Esophagus muscularis mucosa (tissue), 4 donors: ENCODE measurements around the gene CD69. TPM values are rescaled to one million over a fixed set of nuclear protein-coding genes. Genes with fewer than 3 reads are reported as not detected.

Source experiments
- DNase-seq: peaks from one replicate; pipeline ENCODE4 v3.0.0-alpha.2; 2017; ENCODE audit errors: extremely low spot score
- H3K27ac ChIP-seq, 4 donors: fragments of 200-600 bp; sonication (generic); replicated peaks in 1 of 4; 1 replicate in 3 of 4; 2 replicates in 1 of 4; pipeline ENCODE4 v1.5.1; 2016 to 2019; ENCODE audit warnings: mild to moderate bottlenecking in 1 of 4
- H3K27me3 ChIP-seq, 4 donors: fragments of 200-600 bp; sonication (generic); one replicate each; pipeline versions ENCODE4 v1.5.1 to v1.6.0; 2016 to 2019
- H3K36me3 ChIP-seq, 4 donors: fragments of 200-600 bp; sonication (generic); one replicate each; pipeline ENCODE4 v1.5.1; 2016 to 2019
- H3K4me1 ChIP-seq, 4 donors: fragments of 200-600 bp; sonication (generic); one replicate each; pipeline ENCODE4 v1.5.1; 2016 to 2019
- H3K4me3 ChIP-seq, 4 donors: fragments of 200-600 bp; sonication (generic); 1 replicate in 2 of 4; 2 replicates in 2 of 4; pipeline ENCODE4 v1.5.1; 2016 to 2019; ENCODE audit warnings: mild to moderate bottlenecking in 4 of 4, moderate library complexity in 1 of 4
- H3K9me3 ChIP-seq, 4 donors: fragments of 200-600 bp; sonication (generic); 1 replicate in 3 of 4; 2 replicates in 1 of 4; pipeline ENCODE4 v1.5.1; 2016 to 2019
- CTCF ChIP-seq, 3 experiments: fragments of 200-600 bp in 2 of 3; fragments of 450-650 bp in 1 of 3; sonication (generic) in 2 of 3; IDR thresholded peaks; one replicate each; pipeline ENCODE4 v1.5.1; 2017 to 2019; ENCODE audit warnings: antibody characterized with exemption in 3 of 3, mild to moderate bottlenecking in 2 of 3, moderate library complexity in 1 of 3
- EP300 ChIP-seq: sonication (generic); formaldehyde crosslinking; IDR thresholded peaks from one replicate; pipeline ENCODE4 v1.6.1; 2017; ENCODE audit warnings: antibody characterized with exemption
- POLR2A ChIP-seq: fragments of 450-650 bp; IDR thresholded peaks from one replicate; pipeline ENCODE4 v1.6.1; 2017; ENCODE audit warnings: antibody characterized with exemption, moderate library complexity, mild to moderate bottlenecking, low read depth
- POLR2AphosphoS5 ChIP-seq, 2 donors: sonication (generic); formaldehyde crosslinking; IDR thresholded peaks; one replicate each; pipeline ENCODE4 v1.6.1; 2017; ENCODE audit warnings: antibody characterized with exemption in 2 of 2
- WGBS: methylation state at CpG from one replicate; pipeline ENCODE4 v1.1.5; 2018; 5-methylcytosine and 5-hydroxymethylcytosine counted together
- intact Hi-C: fragments of 100-400 bp; cut with DNase I; formaldehyde crosslinking; loops from one replicate; pipeline ENCODE4 v1.15.1; 2023
- total RNA-seq, 4 donors: library from RNA; depleted of rRNA; stranded (reverse); fragments of >200 nt; gene quantifications; one replicate each; pipeline versions ENCODE4 v1.1.0 to v1.2.1, GENCODE V29; 2016

CD69 gene
- total RNA-seq, 4 donors from 2014 or later: 0.65 to 3.3 (median 2.7) TPM

GRCh38 chr12:9755567-9755966, 5.1 kb downstream of the CD69 start:
- DNase-seq: no peak
- peaks cover 0 to 5% (median 0%) of the 10 kb centered on the region in 4 donors for H3K27me3 ChIP-seq
- intact Hi-C loops: no loop called here
- H3K9me3 ChIP-seq: no peaks in the 10 kb centered on the region
- no peak overlapping the region for H3K27ac ChIP-seq
- H3K4me1 ChIP-seq: peaks cover 0 to 6% (median 1%) of the 10 kb centered on the region in 4 donors
- WGBS: 70% methylated on average over 2 of the region's 2 CpGs
- TF ChIP-seq POLR2A (no peak), CTCF (IDR thresholded peaks at IDR 0.05) (no peak), POLR2AphosphoS5 (IDR thresholded peaks at IDR 0.05) (no peak), EP300 (no peak)
- H3K36me3 ChIP-seq: no peaks in the 10 kb centered on the region
- H3K4me3 ChIP-seq: no peak overlapping the region

GRCh38 chr12:9755035-9755434, 5.7 kb downstream of the CD69 start:
- no peak overlapping the region for H3K4me3 ChIP-seq
- H3K9me3 ChIP-seq: no peaks in the 10 kb centered on the region
- H3K36me3 ChIP-seq: no peaks in the 10 kb centered on the region
- H3K27ac ChIP-seq: no peak overlapping the region
- H3K4me1 ChIP-seq: peaks cover 0 to 8% (median 1%) of the 10 kb centered on the region in 4 donors
- intact Hi-C loops: no loop called here
- no peak for TF ChIP-seq POLR2AphosphoS5 (IDR thresholded peaks at IDR 0.05)
- TF ChIP-seq EP300: no peak
- TF ChIP-seq CTCF (IDR thresholded peaks at IDR 0.05): no peak
- TF ChIP-seq POLR2A: no peak
- DNase-seq: no peak
- H3K27me3 ChIP-seq: peaks cover 0 to 5% (median 0%) of the 10 kb centered on the region in 4 donors

GRCh38 chr12:9754099-9754927, 6.4 kb downstream of the CD69 start:
- Histone ChIP-seq H3K27me3 (peaks cover 0 to 5% (median 0%) of the 10 kb centered on the region in 4 donors), H3K9me3 (no peaks in the 10 kb centered on the region), H3K27ac (no peak overlapping the region), H3K36me3 (no peaks in the 10 kb centered on the region), H3K4me3 (no peak overlapping the region), H3K4me1 (peaks cover 0 to 8% (median 1%) of the 10 kb centered on the region in 4 donors)
- TF ChIP-seq POLR2AphosphoS5 (IDR thresholded peaks at IDR 0.05) (no peak), EP300 (no peak), POLR2A (no peak), CTCF (IDR thresholded peaks at IDR 0.05) (no peak)
- no peak for DNase-seq
- intact Hi-C loops: loop anchor here (5.0 kb wide), 1 partner anchor 388 kb away; no protein-coding TSS in a partner anchor
- WGBS: 86% methylated on average over 3 of the region's 3 CpGs

GRCh38 chr12:9753498-9753897, 7.2 kb downstream of the CD69 start:
- 54% methylated on average over 3 of the region's 3 CpGs for WGBS
- TF ChIP-seq CTCF (IDR thresholded peaks at IDR 0.05) (no peak), POLR2AphosphoS5 (IDR thresholded peaks at IDR 0.05) (no peak)
- H3K27ac ChIP-seq: no peak overlapping the region
- intact Hi-C loops: loop anchor here (5.0 kb wide), 1 partner anchor 389 kb away; no protein-coding TSS in a partner anchor
- H3K4me1 ChIP-seq: peaks cover 0 to 8% (median 1%) of the 10 kb centered on the region in 4 donors
- H3K4me3 ChIP-seq: no peak overlapping the region
- H3K27me3 ChIP-seq: peaks cover 0 to 9% (median 0%) of the 10 kb centered on the region in 4 donors
- DNase-seq: no peak
- no peaks in the 10 kb centered on the region for H3K36me3 ChIP-seq
- no peaks in the 10 kb centered on the region for H3K9me3 ChIP-seq
